ENCODE measurements around the gene MTIF3.

The MTIF3 gene

DNA sequence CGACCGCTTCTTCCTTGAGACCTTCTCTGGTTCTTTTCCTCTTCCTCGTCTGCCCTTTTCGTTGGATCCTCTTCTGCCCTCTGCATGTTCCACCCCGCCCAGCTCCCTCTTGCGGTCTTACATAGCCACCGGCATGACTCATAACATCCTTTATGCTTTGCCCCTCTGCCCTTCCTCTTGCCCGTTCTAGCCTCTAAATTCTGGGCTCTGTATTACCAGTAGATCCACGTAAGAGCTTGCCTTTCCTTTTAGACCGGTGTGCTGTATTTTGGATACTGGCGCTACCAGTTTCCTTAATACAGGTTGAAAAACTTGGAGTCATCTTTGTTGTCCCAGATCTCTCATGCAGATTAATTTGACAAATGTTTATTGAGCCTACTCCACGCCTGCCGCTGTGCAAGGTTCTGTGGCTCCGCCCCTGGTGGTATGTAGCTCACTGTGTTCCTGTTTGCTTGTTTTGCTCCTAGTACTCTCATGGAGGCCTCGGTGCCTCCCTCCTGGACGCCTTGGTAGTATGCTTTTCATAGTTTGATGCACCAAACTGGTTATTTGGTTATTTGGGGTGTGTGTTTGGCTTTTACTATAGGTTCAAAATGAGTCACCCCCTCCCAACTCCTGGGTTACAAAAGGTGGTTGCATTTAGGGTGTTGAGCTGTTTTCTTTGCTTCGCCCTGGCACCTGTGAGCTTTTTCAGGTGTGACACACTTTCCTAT, 24.3 kb downstream of the MTIF3 start:
- Histone ChIP-seq H4K20me1 (ENCODE audit: insufficient read depth, low read length, poor library complexity, severe bottlenecking) (peaks cover 48% of the 10 kb centered on the region), H3K9ac (ENCODE audit: low read depth, low read length, poor library complexity, severe bottlenecking) (peak overlapping the region; percentile 84), H3K9me2 (replicated peaks; ENCODE audit: low read depth, low read length) (no peaks in the 10 kb centered on the region), H3K27me3 (ENCODE audit: insufficient read depth, low read length, poor library complexity, severe bottlenecking) (no peaks in the 10 kb centered on the region), H3K4me1 (ENCODE audit: insufficient read depth, low read length, poor library complexity, severe bottlenecking) (peaks cover 54% of the 10 kb centered on the region), H3K9me3 (ENCODE audit: insufficient read depth, low read depth, low read length) (no peaks in the 10 kb centered on the region), H3K4me3 (ENCODE audit: low read length, poor library complexity, severe bottlenecking) (peak overlapping the region; percentile 78), H3K36me3 (ENCODE audit: insufficient read depth, low read length) (peaks cover 40% of the 10 kb centered on the region), H3K79me2 (ENCODE audit: insufficient read depth, low read length) (peaks cover 64% of the 10 kb centered on the region), H3K4me2 (ENCODE audit: low read depth, low read length, poor library complexity, severe bottlenecking) (peak overlapping the region; percentile 86), H2AFZ (ENCODE audit: low read length) (no peak overlapping the region), H3F3A (ENCODE audit: low read depth) (no peaks in the 10 kb centered on the region)
- TF ChIP-seq, protein P1, sequence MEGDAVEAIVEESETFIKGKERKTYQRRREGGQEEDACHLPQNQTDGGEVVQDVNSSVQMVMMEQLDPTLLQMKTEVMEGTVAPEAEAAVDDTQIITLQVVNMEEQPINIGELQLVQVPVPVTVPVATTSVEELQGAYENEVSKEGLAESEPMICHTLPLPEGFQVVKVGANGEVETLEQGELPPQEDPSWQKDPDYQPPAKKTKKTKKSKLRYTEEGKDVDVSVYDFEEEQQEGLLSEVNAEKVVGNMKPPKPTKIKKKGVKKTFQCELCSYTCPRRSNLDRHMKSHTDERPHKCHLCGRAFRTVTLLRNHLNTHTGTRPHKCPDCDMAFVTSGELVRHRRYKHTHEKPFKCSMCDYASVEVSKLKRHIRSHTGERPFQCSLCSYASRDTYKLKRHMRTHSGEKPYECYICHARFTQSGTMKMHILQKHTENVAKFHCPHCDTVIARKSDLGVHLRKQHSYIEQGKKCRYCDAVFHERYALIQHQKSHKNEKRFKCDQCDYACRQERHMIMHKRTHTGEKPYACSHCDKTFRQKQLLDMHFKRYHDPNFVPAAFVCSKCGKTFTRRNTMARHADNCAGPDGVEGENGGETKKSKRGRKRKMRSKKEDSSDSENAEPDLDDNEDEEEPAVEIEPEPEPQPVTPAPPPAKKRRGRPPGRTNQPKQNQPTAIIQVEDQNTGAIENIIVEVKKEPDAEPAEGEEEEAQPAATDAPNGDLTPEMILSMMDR (conservative IDR thresholded peaks at IDR 0.05; ENCODE audit: low read length), result peak; percentile 49
- no peak for TF ChIP-seq EZH2phosphoT487 (IDR thresholded peaks at IDR 0.05; ENCODE audit: borderline replicate concordance)

DNA sequence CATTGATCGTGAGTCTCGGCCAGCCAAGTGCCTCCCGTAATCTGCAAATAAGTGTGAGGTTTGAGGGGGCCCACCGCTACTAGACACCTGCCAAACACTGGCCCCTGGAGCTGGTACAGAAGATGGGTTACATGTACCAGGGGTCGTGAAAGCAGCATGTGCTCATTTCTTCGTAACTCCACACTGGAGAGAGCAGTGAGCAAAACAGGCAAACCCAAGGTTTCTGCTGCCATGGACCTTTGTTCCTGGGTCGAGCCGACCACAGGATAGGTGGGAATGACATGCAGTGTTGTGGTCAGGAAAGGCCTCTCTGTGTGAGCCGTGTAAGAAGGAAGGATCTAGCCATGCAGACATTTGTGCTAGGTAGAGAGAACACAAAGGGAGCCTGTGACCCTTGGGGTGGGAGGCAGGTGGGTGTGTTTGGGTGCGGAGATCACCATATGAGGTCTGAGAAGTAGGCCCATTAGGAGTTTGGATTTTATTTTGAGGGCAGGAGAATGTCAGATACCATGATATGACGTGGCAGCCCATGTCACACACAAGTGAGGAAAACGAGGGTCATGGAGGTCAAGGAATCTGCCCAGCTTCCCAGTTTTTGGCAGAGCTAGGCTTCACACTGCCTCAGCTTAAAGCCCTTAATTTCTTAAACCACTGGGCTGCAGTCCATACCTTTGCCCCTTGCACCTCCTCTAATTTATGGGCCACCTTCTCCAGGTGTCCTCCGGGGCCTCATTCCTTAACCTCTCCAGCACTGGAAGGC, 25.0 kb downstream of the MTIF3 start:
- H3K4me3 ChIP-seq (ENCODE audit: low read length, poor library complexity, severe bottlenecking), result peak overlapping the region; percentile 78
- no peaks in the 10 kb centered on the region for H3K27me3 ChIP-seq (ENCODE audit: insufficient read depth, low read length, poor library complexity, severe bottlenecking)
- H3F3A ChIP-seq (ENCODE audit: low read depth), result no peaks in the 10 kb centered on the region
- no peak for TF ChIP-seq EZH2phosphoT487 (IDR thresholded peaks at IDR 0.05; ENCODE audit: borderline replicate concordance)
- TF ChIP-seq, protein P1 (conservative IDR thresholded peaks at IDR 0.05; ENCODE audit: low read length), result no peak
- peak overlapping the region; percentile 84 for H3K9ac ChIP-seq (ENCODE audit: low read depth, low read length, poor library complexity, severe bottlenecking)
- peak overlapping the region; percentile 86 for H3K4me2 ChIP-seq (ENCODE audit: low read depth, low read length, poor library complexity, severe bottlenecking)
- no peak overlapping the region for H2AFZ ChIP-seq (ENCODE audit: low read length)
- H3K9me2 ChIP-seq (replicated peaks; ENCODE audit: low read depth, low read length), result no peaks in the 10 kb centered on the region
- H3K4me1 ChIP-seq (ENCODE audit: insufficient read depth, low read length, poor library complexity, severe bottlenecking), result peaks cover 47% of the 10 kb centered on the region
- peaks cover 40% of the 10 kb centered on the region for H4K20me1 ChIP-seq (ENCODE audit: insufficient read depth, low read length, poor library complexity, severe bottlenecking)
- peaks cover 56% of the 10 kb centered on the region for H3K79me2 ChIP-seq (ENCODE audit: insufficient read depth, low read length)
- peaks cover 33% of the 10 kb centered on the region for H3K36me3 ChIP-seq (ENCODE audit: insufficient read depth, low read length)
- no peaks in the 10 kb centered on the region for H3K9me3 ChIP-seq (ENCODE audit: insufficient read depth, low read depth, low read length)

DNA sequence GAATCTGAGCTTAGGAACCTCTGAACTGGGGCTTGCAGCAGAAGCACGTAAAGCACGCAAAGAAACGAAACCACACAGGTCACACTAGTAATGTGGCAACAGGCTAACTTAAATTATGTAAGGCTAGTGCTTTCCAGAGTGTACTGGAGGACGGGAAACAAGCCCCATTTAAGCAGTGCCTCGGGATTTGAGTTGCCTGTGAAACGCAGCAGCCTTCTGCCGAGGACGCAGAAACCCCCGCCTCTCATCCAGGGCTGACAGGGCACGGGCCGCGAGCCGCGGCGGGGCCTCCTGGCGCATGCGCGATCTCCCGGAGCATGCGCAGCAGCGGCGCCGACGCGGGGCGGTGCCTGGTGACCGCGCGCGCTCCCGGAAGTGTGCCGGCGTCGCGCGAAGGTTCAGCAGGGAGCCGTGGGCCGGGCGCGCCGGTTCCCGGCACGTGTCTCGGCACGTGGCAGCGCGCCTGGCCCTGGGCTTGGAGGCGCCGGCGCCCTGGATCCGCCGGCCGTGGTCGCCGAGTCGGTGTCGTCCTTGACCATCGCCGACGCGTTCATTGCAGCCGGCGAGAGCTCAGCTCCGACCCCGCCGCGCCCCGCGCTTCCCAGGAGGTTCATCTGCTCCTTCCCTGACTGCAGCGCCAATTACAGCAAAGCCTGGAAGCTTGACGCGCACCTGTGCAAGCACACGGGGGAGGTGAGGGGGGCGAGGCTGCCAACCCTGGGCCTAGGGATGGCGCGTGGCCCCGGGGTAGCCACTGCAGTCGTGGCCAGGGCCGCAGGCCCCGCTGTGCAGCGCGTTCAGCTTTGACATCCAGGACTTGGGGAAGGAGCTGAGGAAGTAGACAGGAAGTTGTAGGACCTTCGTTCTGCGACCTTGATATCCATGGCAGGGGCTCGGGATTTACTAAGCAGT, 25.9 kb downstream of the MTIF3 start, which contains the start of gene GTF3A:
GTF3A (plus strand) TSS at position 374 of the 912 bp plus-strand sequence.
- H3K79me2 ChIP-seq (ENCODE audit: insufficient read depth, low read length), result peaks cover 48% of the 10 kb centered on the region
- no peaks in the 10 kb centered on the region for H3K9me2 ChIP-seq (replicated peaks; ENCODE audit: low read depth, low read length)
- no peaks in the 10 kb centered on the region for H3K9me3 ChIP-seq (ENCODE audit: insufficient read depth, low read depth, low read length)
- H3K4me3 ChIP-seq (ENCODE audit: low read length, poor library complexity, severe bottlenecking), result peak within 1 kb of the TSS; percentile 78
- peak within 1 kb of the TSS; percentile 75 for H2AFZ ChIP-seq (ENCODE audit: low read length)
- peaks cover 32% of the 10 kb centered on the region for H4K20me1 ChIP-seq (ENCODE audit: insufficient read depth, low read length, poor library complexity, severe bottlenecking)
- no peaks in the 10 kb centered on the region for H3F3A ChIP-seq (ENCODE audit: low read depth)
- peak within 1 kb of the TSS; percentile 88 for H3K4me2 ChIP-seq (ENCODE audit: low read depth, low read length, poor library complexity, severe bottlenecking)
- H3K4me1 ChIP-seq (ENCODE audit: insufficient read depth, low read length, poor library complexity, severe bottlenecking), result peaks cover 38% of the 10 kb centered on the region
- peak within 1 kb of the TSS; percentile 84 for H3K9ac ChIP-seq (ENCODE audit: low read depth, low read length, poor library complexity, severe bottlenecking)
- no peak for TF ChIP-seq EZH2phosphoT487 (IDR thresholded peaks at IDR 0.05; ENCODE audit: borderline replicate concordance)
- TF ChIP-seq, protein P1 (conservative IDR thresholded peaks at IDR 0.05; ENCODE audit: low read length), result no peak
- H3K36me3 ChIP-seq (ENCODE audit: insufficient read depth, low read length), result peaks cover 25% of the 10 kb centered on the region
- H3K27me3 ChIP-seq (ENCODE audit: insufficient read depth, low read length, poor library complexity, severe bottlenecking), result no peaks in the 10 kb centered on the region
